Measurements from ENCODE around the gene PTCD1.

PTCD1 gene

DNA sequence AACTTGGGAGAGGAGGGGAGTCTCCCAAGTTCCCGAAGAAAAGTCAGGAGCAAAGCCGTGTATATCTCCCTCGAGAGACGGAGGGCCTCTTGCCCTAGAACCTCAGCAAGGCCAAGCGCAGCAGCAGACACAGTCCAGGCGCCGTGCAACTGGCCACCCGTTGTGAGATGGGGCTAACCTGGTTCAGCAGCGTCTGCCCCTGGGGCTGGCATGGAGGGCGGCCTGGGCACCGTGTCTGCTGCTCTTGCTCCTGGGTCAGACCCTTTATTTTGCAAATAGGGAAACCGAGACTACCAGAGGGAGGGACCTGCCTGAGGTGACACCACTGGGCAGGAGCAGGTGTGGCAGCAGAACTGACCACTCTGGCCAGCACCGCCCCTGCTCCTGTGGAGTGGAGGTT, 13.9 kb upstream of the PTCD1 start:
- no peak overlapping the region for H3K4me3 ChIP-seq (ENCODE audit: low read depth, low read length)
- in situ Hi-C loops (cut with HindIII; ENCODE audit: low sequenced_read_pairs): no loop called here
- no peak for TF ChIP-seq CTCF (IDR thresholded peaks at IDR 0.05; ENCODE audit: low read depth, low read length, missing control alignments)
- no peak for DNase-seq (ENCODE audit: low read depth)

DNA sequence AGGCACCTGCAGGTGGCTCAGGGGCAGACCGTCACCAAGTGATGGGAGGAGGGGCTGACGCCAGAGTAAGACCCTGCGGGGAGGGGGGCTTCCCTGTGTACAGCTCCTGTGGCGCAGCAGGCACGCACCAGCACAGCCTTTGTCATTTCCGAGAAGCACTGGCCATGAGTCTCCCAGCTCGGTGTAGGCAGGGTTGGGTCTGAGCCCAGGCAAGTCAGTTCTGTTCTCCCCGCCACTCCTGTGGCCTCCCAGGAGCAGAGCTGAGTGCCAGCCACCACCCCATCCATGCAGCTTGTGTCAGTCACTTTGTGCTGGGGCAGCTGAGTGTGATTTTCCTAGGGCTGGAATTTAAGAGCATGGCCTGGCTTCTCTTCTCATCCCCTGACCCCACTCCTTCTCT, 13.3 kb upstream of the PTCD1 start:
- H3K4me3 ChIP-seq (ENCODE audit: low read depth, low read length): no peak overlapping the region
- no peak for DNase-seq (ENCODE audit: low read depth)
- no peak for TF ChIP-seq CTCF (IDR thresholded peaks at IDR 0.05; ENCODE audit: low read depth, low read length, missing control alignments)
- in situ Hi-C loops (cut with HindIII; ENCODE audit: low sequenced_read_pairs): no loop called here

- DNase-seq (ENCODE audit: low read depth): no peak
- H3K4me3 ChIP-seq (ENCODE audit: low read depth, low read length): no peak overlapping the region
- TF ChIP-seq CTCF (IDR thresholded peaks at IDR 0.05; ENCODE audit: low read depth, low read length, missing control alignments): no peak
- in situ Hi-C loops (cut with HindIII; ENCODE audit: low sequenced_read_pairs): no loop called here
Observed at GRCh38 chr7:99449326-99449725, 10.7 kb upstream of the PTCD1 start.

DNA sequence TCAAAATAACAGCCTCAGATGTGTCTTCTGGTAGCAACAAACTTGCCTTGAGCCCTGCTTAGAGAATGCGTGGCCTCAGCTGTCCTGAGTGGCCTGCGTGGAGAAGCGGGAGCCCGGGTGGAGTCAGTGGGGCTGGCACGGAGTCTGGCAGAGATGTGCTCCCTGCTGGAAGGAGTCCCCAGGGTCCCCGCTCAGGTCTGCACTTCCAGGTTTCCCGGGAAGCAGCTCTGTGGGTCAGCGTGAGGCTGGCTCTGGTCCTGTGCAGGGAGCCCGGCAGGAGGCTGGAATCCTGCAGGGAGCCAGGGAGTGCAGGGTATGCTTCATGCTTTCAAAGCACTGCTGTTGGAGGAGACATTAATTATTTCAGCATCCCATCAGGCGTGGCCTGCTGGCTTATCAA, 10.3 kb upstream of the PTCD1 start:
- DNase-seq (ENCODE audit: low read depth): no peak
- H3K4me3 ChIP-seq (ENCODE audit: low read depth, low read length): no peak overlapping the region
- TF ChIP-seq CTCF (IDR thresholded peaks at IDR 0.05; ENCODE audit: low read depth, low read length, missing control alignments): no peak
- in situ Hi-C loops (cut with HindIII; ENCODE audit: low sequenced_read_pairs): no loop called here

DNA sequence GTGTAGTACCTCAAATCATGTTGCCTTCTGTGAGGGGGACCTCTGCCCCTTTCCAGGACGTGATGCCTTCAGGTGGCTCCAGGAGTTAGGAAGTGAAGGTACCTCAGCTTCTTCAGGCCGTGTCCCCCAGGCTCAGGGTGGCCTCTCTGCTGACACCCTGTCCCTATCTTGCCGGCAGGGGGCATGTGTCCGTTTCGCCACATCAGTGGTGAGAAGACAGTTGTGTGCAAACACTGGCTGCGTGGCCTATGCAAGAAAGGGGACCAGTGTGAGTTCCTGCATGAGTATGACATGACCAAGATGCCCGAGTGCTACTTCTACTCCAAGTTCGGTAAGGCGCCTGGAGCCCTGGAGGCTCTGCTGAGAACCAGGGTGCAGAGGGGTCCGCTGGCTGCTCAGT, 9.3 kb upstream of the PTCD1 start:
- H3K4me3 ChIP-seq (ENCODE audit: low read depth, low read length): no peak overlapping the region
- DNase-seq (ENCODE audit: low read depth): no peak
- TF ChIP-seq CTCF (IDR thresholded peaks at IDR 0.05; ENCODE audit: low read depth, low read length, missing control alignments): no peak
- in situ Hi-C loops (cut with HindIII; ENCODE audit: low sequenced_read_pairs): no loop called here

DNA sequence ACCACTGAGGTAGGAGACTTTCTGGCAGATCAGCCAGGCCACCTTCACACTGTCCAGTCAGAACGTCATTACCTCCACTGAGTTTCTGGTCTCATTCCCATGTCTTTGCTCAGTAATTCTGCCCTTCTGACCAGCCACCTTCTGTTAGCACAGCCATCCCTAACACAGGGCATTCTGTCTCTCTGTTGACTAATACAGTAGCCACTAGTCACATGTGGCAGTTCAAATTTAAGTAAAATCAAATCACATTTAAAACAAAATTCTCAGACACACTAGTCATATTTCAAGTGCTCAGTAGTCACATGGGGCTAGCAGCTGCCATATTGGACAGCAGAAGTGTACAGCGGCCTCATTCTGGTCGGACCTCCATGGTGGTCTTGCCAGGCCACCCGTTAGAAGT, 7.5 kb upstream of the PTCD1 start:
- in situ Hi-C loops (cut with HindIII; ENCODE audit: low sequenced_read_pairs): no loop called here
- DNase-seq (ENCODE audit: low read depth): no peak
- TF ChIP-seq CTCF (IDR thresholded peaks at IDR 0.05; ENCODE audit: low read depth, low read length, missing control alignments): no peak
- H3K4me3 ChIP-seq (ENCODE audit: low read depth, low read length): no peak overlapping the region

DNA sequence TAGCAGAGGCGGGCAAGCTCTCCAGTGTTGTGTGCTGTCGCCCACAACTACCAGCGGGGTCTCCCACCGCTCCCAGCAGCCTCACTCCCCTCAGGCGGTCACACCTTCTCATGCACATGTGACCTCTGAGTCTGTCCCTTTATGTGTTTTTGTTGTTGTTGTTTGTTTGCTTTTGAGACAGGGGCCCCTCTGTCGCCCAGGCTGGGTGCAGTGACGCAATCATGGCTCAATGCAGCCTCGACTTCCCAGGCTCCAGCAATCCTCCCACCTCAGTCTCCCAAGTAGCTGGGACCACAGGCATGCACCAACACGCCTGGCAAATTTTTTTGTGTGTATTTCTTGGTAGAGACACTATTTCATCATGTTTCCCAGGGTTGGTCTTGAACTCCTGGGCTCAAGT, 1.6 kb upstream of the PTCD1 start:
- H3K4me3 ChIP-seq (ENCODE audit: low read depth, low read length): peak overlapping the region; percentile 91
- no peak for TF ChIP-seq CTCF (IDR thresholded peaks at IDR 0.05; ENCODE audit: low read depth, low read length, missing control alignments)
- in situ Hi-C loops (cut with HindIII; ENCODE audit: low sequenced_read_pairs): no loop called here
- no peak for DNase-seq (ENCODE audit: low read depth)
